Heart right ventricle (tissue), 16 donors: Measurements from ENCODE around the gene CLTCL1. TPM values are rescaled to one million over a fixed set of nuclear protein-coding genes. Genes with fewer than 3 reads are reported as not detected.

ENCODE experiments used
- ATAC-seq, 8 donors: fragments of 200-7000 bp; cut with Tn5 transposase; one replicate each; pipeline ENCODE4 v1.9.1; 2020; ENCODE audit warnings: mild to moderate bottlenecking in 8 of 8, moderate library complexity in 8 of 8, moderate number of reproducible peaks in 1 of 8
- DNase-seq, 2 donors: peaks; one replicate each; pipeline ENCODE4 v3.0.0-alpha.2; 2020
- H3K27ac ChIP-seq, 10 donors: fragments of 200-600 bp; sonication (generic) in 2 of 10; one replicate each; pipeline versions ENCODE4 v1.5.0 to v1.8.0; 2020 to 2022; ENCODE audit warnings: mild to moderate bottlenecking in 3 of 10
- H3K27me3 ChIP-seq, 7 donors: fragments of 200-600 bp; one replicate each; pipeline ENCODE4 v1.8.0; 2021 to 2022; ENCODE audit warnings: mild to moderate bottlenecking in 2 of 7
- H3K36me3 ChIP-seq, 9 donors: fragments of 200-600 bp; sonication (generic) in 1 of 9; one replicate each; pipeline versions ENCODE4 v1.5.0 to v1.8.0; 2020 to 2022; ENCODE audit warnings: mild to moderate bottlenecking in 2 of 9
- H3K4me1 ChIP-seq, 9 donors: fragments of 200-600 bp; sonication (generic) in 1 of 9; one replicate each; pipeline versions ENCODE4 v1.5.0 to v1.8.0; 2020 to 2022; ENCODE audit warnings: mild to moderate bottlenecking in 4 of 9
- H3K4me3 ChIP-seq, 10 donors: fragments of 200-600 bp; sonication (generic) in 2 of 10; one replicate each; pipeline versions ENCODE4 v1.5.0 to v1.8.0; 2020 to 2022; ENCODE audit warnings: mild to moderate bottlenecking in 7 of 10, moderate library complexity in 2 of 10
- H3K9me3 ChIP-seq, 11 donors: fragments of 200-600 bp in 10 of 11; sonication (generic) in 2 of 11; one replicate each; pipeline versions ENCODE4 v1.5.0 to v1.8.0; 2013 to 2022; ENCODE audit warnings: mild to moderate bottlenecking in 2 of 11, control low read depth in 1 of 11, moderate library complexity in 1 of 11
- CTCF ChIP-seq, 9 donors: fragments of 200-600 bp; sonication (generic) in 2 of 9; IDR thresholded peaks; one replicate each; pipeline versions ENCODE4 v1.5.0 to v1.8.0; 2021 to 2022; ENCODE audit warnings: antibody characterized with exemption in 9 of 9, mild to moderate bottlenecking in 5 of 9, moderate library complexity in 1 of 9
- WGBS, 2 donors: extraction: QIAGEN DNeasy Blood & Tissue Kit; methylation state at CpG; one replicate each; pipeline ENCODE4 v1.1.7; 2013; ENCODE audit warnings: inconsistent platforms in 1 of 2; 5-methylcytosine and 5-hydroxymethylcytosine counted together
- intact Hi-C, 10 donors: fragments of 100-400 bp; cut with DNase I; formaldehyde crosslinking; loops; one replicate each; pipeline versions ENCODE4 v1.11.1 to v1.14.2; 2022
- polyA plus RNA-seq, 2 donors: library from polyadenylated mRNA; stranded (reverse); fragments of 200-250 nt; gene quantifications; one replicate each; pipeline ENCODE4 v1.2.3, GENCODE V29; 2013
- total RNA-seq, 10 donors: library from RNA; stranded (reverse); fragmentation: NEBNext Ultra II Directional in 3 of 10; extraction: Animal tissue kit (Norgen Biotek cat#: 25700) in 3 of 10; gene quantifications; one replicate each; pipeline versions ENCODE4 v1.2.1 to v1.2.4, GENCODE V29; 2021 to 2023
- donor health status: Arrhythmogenic right ventricular cardiomyopathy.
- donor health status: ischemic (EF 13 %, LVEDD 7.1; RV severe dilation, severe dysfunction).
- donor health status: healthy with polysubstance abuse.
- donor health status: DM: no; HTN: yes; CAD: no.
- donor health status: DM: no; HTN: no; CAD: no.
- donor health status: ischemic (EF 25% LVEDD 6.9; RV normal size, moderate dysfunction).
- donor health status: ischemic (EF 25% LVEDD 5.7; RV mildly dilated, moderate dysfunction).
- donor health status: healthy.
- donor health status: DM: yes; HTN: yes; CAD: no.
- donor health status: Ischemic cardiomyopathy.
- donor health status: ischemic (EF 35%, LVEDD 5.7; RV mildly dilated, moderate dysfunction).
- donor health status: nonischemic (EF 11% LVEDD 7.7; RV severe dilation, severe dysfunction).
- donor health status: DM: yes; HTN: yes; CAD: no.
- donor health status: PGD.
- donor health status: ischemic (EF 29% LVEDD 5.4; RV normal size, mild dysfunction).
- donor health status: nonischemic (EF 23%, LVEDD 6.1; RV moderate dilation, normal function).

The CLTCL1 gene
- total and polyA plus RNA-seq, 12 donors = 5.4 to 21.9 (median 13.1) TPM

- no peaks in the 10 kb centered on the region for H3K9me3 ChIP-seq
- no peak for DNase-seq
- intact Hi-C loops = loop anchor here in 3 of 10 donors (5.0 kb wide), 2 partner anchors 117 to 257 kb away; partner anchors contain the start of genes CLTCL1 (in 2 of the 3), HIRA (in 2 of the 3) and MRPL40 (in 2 of the 3)
- H3K4me1 ChIP-seq = peaks cover 26 to 75% (median 62%) of the 10 kb centered on the region in 9 donors
- H3K27me3 ChIP-seq = no peaks in the 10 kb centered on the region
- TF ChIP-seq CTCF (IDR thresholded peaks at IDR 0.05) = no peak
- no peak overlapping the region for H3K4me3 ChIP-seq
- no peak for ATAC-seq
- H3K27ac ChIP-seq = peak overlapping the region in 2 of 10 donors; percentile 22 to 38
- no peaks in the 10 kb centered on the region for H3K36me3 ChIP-seq
- WGBS, 2 donors = 74 to 85% methylated on average over 20 to 21 of the region's 21 CpGs
These were observed 115.8 kb downstream of the CLTCL1 start for GRCh38 chr22:19175602-19176174.

- Histone ChIP-seq H3K4me3 (no peak overlapping the region), H3K9me3 (no peaks in the 10 kb centered on the region), H3K4me1 (peaks cover 26 to 80% (median 68%) of the 10 kb centered on the region in 9 donors), H3K27ac (peak overlapping the region in 8 of 10 donors; percentile 0 to 68 (median 21)), H3K27me3 (peaks cover 0 to 6% (median 0%) of the 10 kb centered on the region in 7 donors), H3K36me3 (no peaks in the 10 kb centered on the region)
- DNase-seq (no peak), ATAC-seq (no peak)
- intact Hi-C loops = loop anchor here in 3 of 10 donors (5.0 kb wide), 2 partner anchors 117 to 257 kb away; partner anchors contain the start of genes CLTCL1 (in 2 of the 3), HIRA (in 2 of the 3) and MRPL40 (in 2 of the 3)
- 79 to 82% methylated on average over 7 of the region's 7 CpGs for WGBS, 2 donors
- TF ChIP-seq CTCF (IDR thresholded peaks at IDR 0.05) = no peak
These were observed 116.4 kb downstream of the CLTCL1 start for GRCh38 chr22:19175026-19175601.

GRCh38 chr22:19174106-19175025 lies 117.2 kb downstream of the CLTCL1 start:
- Histone ChIP-seq H3K27ac (peak overlapping the region in 8 of 10 donors; percentile 0 to 68 (median 32)), H3K36me3 (no peaks in the 10 kb centered on the region), H3K9me3 (no peaks in the 10 kb centered on the region), H3K27me3 (peaks cover 0 to 13% (median 5%) of the 10 kb centered on the region in 7 donors), H3K4me3 (no peak overlapping the region), H3K4me1 (peaks cover 29 to 85% (median 76%) of the 10 kb centered on the region in 9 donors)
- WGBS, 2 donors = 37% methylated on average over 14 of the region's 14 CpGs
- DNase-seq (no peak), ATAC-seq (peak in 4 of 8 donors; percentile 4 to 25 (median 12))
- no peak for TF ChIP-seq CTCF (IDR thresholded peaks at IDR 0.05)
- intact Hi-C loops = loop anchor here in 3 of 10 donors (5.0 kb wide), 2 partner anchors 118 to 258 kb away; partner anchors contain the start of genes CLTCL1 (in 2 of the 3), HIRA (in 2 of the 3) and MRPL40 (in 2 of the 3)
